GM18505 (cell line): ENCODE results near the gene THRB.

Source experiments
- ATAC-seq: cut with Tn5 transposase; IDR thresholded peaks from one replicate; pipeline ENCODE4 v1.9.1; 2021; ENCODE audit not compliant: unreplicated experiment
- POLR2A ChIP-seq: IDR thresholded peaks from 4 replicates; pipeline ENCODE4 v1.6.1; 2011; ENCODE audit warnings: borderline replicate concordance; ENCODE audit not compliant: insufficient read depth, insufficient read length; ENCODE audit errors: extremely low read depth

The THRB gene

GRCh38 chr3:24305795-24306467 is 188.7 kb downstream of the THRB start:
- ATAC-seq = no peak
- TF ChIP-seq POLR2A = no peak

DNA sequence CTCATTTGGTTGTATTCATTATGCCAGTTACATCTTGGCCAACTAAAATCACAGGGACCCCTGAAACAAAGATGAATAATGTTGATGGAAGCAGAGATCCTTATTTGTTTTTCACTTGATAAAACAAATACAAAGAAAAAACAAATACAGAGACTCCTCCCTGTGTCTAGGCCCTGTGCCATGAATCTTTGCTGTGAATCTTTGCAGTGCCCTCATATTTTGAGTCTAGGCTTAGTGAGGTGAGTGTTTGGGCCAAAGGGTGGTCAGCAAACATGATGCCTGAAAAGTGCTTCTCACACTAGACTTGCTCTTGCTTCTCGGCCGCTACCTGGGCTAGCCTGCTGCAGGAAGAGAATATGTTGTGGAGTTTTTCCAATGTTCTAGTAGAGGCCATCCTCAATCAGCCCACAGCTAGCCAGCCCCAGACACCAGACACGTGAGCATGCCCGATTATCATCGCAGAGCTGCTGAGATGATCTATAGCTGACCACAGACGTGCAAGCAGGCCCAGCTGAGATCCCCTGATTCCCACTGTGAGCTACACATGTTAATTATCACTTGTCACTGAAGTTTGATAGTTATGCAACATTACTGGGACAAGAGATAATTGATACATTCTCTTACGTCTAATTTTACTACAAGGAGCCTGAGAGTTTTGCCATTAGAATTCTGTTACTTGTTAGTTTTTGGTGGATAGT is 191.4 kb downstream of the THRB start:
- TF ChIP-seq POLR2A = no peak
- ATAC-seq = no peak

DNA sequence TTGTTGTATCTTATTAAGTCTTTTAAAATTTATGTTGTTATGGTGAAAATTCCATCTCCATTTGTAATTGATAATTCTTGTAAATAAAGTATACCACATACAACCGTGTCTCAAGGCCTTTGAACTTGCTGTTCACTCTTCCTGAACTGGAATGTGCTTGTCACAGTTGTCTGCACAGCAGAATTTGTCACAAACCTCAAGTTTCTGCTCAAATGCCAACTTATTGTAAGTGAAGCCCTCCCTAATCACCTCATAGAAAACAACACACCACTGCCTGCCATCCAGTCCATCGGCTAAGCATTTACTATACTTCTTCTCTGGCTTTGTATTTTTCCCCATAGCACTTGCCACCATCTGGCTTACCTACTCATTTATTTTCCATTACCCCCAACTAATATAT is 192.3 kb downstream of the THRB start:
- ATAC-seq = no peak
- no peak for TF ChIP-seq POLR2A

GRCh38 chr3:24300949-24301348 is 193.7 kb downstream of the THRB start:
- no peak for TF ChIP-seq POLR2A
- ATAC-seq = no peak

DNA sequence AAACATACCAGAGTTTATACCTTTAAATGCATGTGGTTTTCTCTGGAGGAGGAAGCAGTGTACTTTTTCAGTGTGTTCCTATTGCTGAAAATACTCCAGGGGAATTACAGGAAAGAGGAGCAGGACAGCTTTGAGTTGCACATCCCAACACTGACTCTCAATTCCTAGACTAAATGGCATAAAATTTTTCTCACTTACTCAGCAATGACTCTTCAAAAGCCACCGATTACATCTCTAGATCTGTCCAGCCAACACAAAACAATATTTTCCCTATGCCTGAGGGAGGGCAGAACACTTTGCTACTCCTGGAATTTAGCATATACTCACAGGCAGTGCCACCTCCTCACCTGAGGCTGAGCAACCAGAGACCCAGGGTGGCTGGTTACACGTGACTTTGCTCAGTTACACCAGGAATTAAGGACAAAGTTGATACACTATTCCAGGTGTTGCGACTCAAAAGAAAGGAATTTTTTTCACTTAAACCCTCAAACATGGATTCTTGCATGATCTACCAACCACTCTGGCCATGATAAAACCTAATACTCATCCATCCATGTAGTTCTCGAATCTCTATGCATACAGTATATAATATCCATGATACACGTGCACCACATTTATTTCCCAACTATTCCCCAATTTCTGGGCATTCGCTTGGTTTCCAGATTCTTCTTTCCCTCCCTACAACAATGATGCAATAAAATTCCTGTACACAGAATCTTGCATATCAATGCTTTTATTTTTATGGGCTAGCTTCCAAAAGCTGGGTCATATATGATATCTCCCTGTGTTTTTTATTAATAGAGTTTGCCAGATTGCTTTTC is 194.6 kb downstream of the THRB start:
- TF ChIP-seq POLR2A = no peak
- no peak for ATAC-seq

DNA sequence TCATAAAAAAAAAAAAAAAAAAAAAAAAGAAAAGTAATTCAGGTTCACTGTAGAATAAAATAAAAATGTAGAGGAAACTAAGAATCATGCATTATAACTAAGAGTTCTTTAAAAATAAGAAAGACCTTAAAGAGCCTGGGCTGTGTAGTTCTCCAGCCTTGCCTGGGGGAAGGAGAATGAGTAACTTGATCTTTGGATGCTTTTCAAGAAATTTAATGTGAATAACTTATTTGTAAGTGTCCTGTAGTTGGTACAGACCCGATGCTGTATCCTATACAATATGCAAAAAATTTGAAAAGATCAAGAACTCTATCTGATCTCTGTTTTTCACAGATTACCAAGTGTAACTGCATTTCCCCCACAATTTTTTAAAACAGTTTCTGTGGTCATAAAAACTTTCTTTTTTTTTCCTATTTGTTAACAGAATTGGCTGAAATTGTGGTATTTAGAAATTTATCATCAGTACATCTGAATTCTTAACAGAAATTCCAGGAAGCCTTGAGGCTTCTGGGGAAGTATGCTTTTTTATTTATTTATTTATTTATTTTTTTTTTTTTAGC is 195.3 kb downstream of the THRB start:
- TF ChIP-seq POLR2A = no peak
- ATAC-seq = no peak

DNA sequence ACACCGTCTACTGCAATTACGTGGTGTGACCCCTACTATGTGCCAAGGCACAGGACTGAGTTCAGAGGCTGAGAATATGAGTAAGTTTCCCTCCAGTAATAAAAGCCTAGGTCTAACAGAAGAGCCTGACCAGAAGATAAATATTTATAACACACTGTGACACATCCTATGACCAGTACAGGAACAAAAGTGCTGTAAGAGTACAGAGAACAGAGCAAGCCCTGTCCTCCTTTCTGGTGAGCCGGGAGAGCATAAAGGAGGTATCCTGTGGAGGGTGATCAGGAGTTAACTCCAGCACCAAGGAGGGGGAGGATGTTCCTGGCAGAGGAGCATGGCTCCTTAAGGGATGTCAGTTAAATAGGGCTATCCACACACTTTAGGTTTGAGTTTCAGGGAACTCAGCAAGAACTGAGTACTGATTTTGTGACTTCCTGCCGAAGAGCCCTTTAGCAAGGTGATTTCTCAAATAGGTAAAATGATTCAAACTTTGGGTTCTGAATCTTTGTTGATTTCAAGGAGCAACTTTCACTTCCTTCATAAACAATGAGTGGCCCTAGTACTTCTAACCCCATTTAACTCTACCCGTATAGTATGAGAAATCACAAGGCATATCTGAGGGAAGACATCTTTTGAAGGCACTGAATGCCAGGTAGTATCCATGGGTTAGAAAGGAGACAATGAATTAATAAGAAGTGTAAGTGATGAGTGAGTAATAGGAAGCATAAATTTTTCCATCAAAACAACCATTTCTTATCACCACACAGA is 198.0 kb downstream of the THRB start:
- no peak for ATAC-seq

GRCh38 chr3:24294150-24294549 is 200.5 kb downstream of the THRB start:
- no peak for ATAC-seq
- no peak for TF ChIP-seq POLR2A

More for the DNA sequence above, 198.0 kb downstream of the THRB start:
- no peak for TF ChIP-seq POLR2A

GRCh38 chr3:24291646-24292045 is 203.0 kb downstream of the THRB start:
- no peak for ATAC-seq
- TF ChIP-seq POLR2A = no peak

GRCh38 chr3:24290596-24290995 is 204.1 kb downstream of the THRB start:
- no peak for ATAC-seq
- TF ChIP-seq POLR2A = no peak

DNA sequence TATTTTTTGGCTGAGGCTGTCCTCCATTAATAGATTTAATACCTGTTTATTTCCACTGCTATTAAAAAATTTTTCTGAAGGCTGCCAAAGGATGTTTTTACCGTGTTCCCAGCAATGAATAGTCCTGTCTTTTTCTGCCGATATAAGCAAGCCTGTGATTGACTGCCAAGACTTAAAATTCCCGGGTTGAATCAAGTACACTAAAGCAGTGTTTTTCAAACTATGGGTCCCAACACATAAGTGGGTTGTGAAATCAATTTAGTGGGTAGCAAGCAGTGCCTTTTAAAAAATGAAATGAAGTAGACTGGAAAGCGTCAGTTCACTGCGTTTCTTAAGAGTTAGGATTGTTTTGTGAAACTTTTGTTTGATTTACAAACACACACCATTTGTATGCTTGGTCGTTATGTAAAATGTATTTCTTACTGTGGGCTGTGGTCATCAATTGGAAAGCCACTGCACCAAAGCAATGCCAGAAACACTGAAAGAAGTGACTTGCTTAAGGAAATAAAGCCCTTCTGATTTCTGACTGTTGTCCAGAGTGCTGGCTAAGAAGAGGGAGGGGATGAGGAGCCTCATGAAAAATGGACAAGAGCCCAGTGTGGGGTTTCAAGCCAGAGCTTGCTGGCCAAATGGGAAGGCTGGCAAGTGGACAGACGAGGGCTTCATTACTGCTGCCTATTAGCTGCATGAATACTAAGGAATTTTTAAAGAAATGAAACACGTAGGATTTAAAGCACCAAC is 206.0 kb downstream of the THRB start:
- no peak for TF ChIP-seq POLR2A
- no peak for ATAC-seq
